ENCODE data around the gene MYO1D.

MYO1D gene

GRCh38 chr17:32732296-32732642 is 144.7 kb downstream of the MYO1D start:
- TF ChIP-seq CTCF (IDR thresholded peaks at IDR 0.05; ENCODE audit: insufficient read depth, low read depth, low read length, missing control alignments) = no peak
- no peak for DNase-seq (ENCODE audit: low read depth)
- no peak overlapping the region for H3K4me3 ChIP-seq (ENCODE audit: low read length)

- no peak for DNase-seq (ENCODE audit: low read depth)
- TF ChIP-seq CTCF (IDR thresholded peaks at IDR 0.05; ENCODE audit: insufficient read depth, low read depth, low read length, missing control alignments) = no peak
- H3K4me3 ChIP-seq (ENCODE audit: low read length) = no peak overlapping the region
Observed at GRCh38 chr17:32731556-32732295, 145.2 kb downstream of the MYO1D start.

GRCh38 chr17:32727681-32728080 is 149.2 kb downstream of the MYO1D start:
- no peak overlapping the region for H3K4me3 ChIP-seq (ENCODE audit: low read length)
- TF ChIP-seq CTCF (IDR thresholded peaks at IDR 0.05; ENCODE audit: insufficient read depth, low read depth, low read length, missing control alignments) = no peak
- DNase-seq (ENCODE audit: low read depth) = no peak

GRCh38 chr17:32725697-32726096 is 151.2 kb downstream of the MYO1D start:
- TF ChIP-seq CTCF (IDR thresholded peaks at IDR 0.05; ENCODE audit: insufficient read depth, low read depth, low read length, missing control alignments) = no peak
- no peak overlapping the region for H3K4me3 ChIP-seq (ENCODE audit: low read length)
- no peak for DNase-seq (ENCODE audit: low read depth)

- DNase-seq (ENCODE audit: low read depth) = peak; percentile 27
- no peak overlapping the region for H3K4me3 ChIP-seq (ENCODE audit: low read length)
- no peak for TF ChIP-seq CTCF (IDR thresholded peaks at IDR 0.05; ENCODE audit: insufficient read depth, low read depth, low read length, missing control alignments)
Observed at GRCh38 chr17:32723310-32723955, 153.5 kb downstream of the MYO1D start.

GRCh38 chr17:32722733-32723132 is 154.2 kb downstream of the MYO1D start:
- H3K4me3 ChIP-seq (ENCODE audit: low read length) = no peak overlapping the region
- no peak for DNase-seq (ENCODE audit: low read depth)
- TF ChIP-seq CTCF (IDR thresholded peaks at IDR 0.05; ENCODE audit: insufficient read depth, low read depth, low read length, missing control alignments) = no peak

GRCh38 chr17:32720671-32721070 is 156.3 kb downstream of the MYO1D start:
- no peak for TF ChIP-seq CTCF (IDR thresholded peaks at IDR 0.05; ENCODE audit: insufficient read depth, low read depth, low read length, missing control alignments)
- no peak for DNase-seq (ENCODE audit: low read depth)
- no peak overlapping the region for H3K4me3 ChIP-seq (ENCODE audit: low read length)

All from epithelial cell of esophagus (primary cell).